H1 (cell line): Measurements from ENCODE around the gene CD38. TPM values are rescaled to one million over a fixed set of nuclear protein-coding genes. Genes with fewer than 3 reads are reported as not detected.

ENCODE experiments used
- CTCF ChIA-PET: fragments of 300-600 bp; sonication (Branson Sonifier 250); formaldehyde crosslinking; loops from one replicate; lab custom pipeline; 2021; ENCODE audit not compliant: partially characterized antibody; lab: Charles Lee
- POLR2A ChIA-PET: fragments of 300-600 bp; sonication (Branson Sonifier 250); formaldehyde crosslinking; loops from one replicate; lab custom pipeline; 2021; ENCODE audit warnings: inconsistent platforms; ENCODE audit not compliant: partially characterized antibody; lab: Charles Lee
- DNase-seq, 2 experiments: peaks; one replicate each; pipeline versions ENCODE4 v3.0.0 to v3.0.0-alpha.2; 2010 to 2022; ENCODE audit warnings: low spot score in 2 of 2, low read depth in 1 of 2, mixed read lengths in 1 of 2
- FAIRE-seq: peaks from 2 replicates; lab custom pipeline; 2011; peaks lifted over from hg19 to GRCh38; lab: Jason Lieb, UNC
- H2AFZ ChIP-seq: 2 replicates; pipeline ENCODE4 v1.8.1; 2012; ENCODE audit warnings: low read length, inconsistent platforms
- H2AK5ac ChIP-seq: 2 replicates; pipeline ENCODE4 v1.6.1; 2013; ENCODE audit warnings: low read depth, low read length
- H2BK120ac ChIP-seq: replicated peaks from 2 replicates; pipeline ENCODE3; 2013; ENCODE audit warnings: low read depth, low read length, inconsistent platforms
- H2BK12ac ChIP-seq: 2 replicates; pipeline ENCODE4 v1.6.1; 2013; ENCODE audit warnings: low read depth, low read length
- H2BK15ac ChIP-seq: 2 replicates; pipeline ENCODE4 v1.6.1; 2013; ENCODE audit warnings: low read length
- H2BK20ac ChIP-seq: 2 replicates; pipeline ENCODE4 v1.6.1; 2013; ENCODE audit warnings: low read length
- H2BK5ac ChIP-seq: 2 replicates; pipeline ENCODE4 v1.6.1; 2013; ENCODE audit warnings: low read depth, low read length
- H3K14ac ChIP-seq: 2 replicates; pipeline ENCODE4 v1.6.1; 2013; ENCODE audit warnings: inconsistent platforms; ENCODE audit not compliant: insufficient read length
- H3K18ac ChIP-seq: 2 replicates; pipeline ENCODE4 v1.6.1; 2013; ENCODE audit warnings: low read length; ENCODE audit errors: extremely low read depth
- H3K23ac ChIP-seq: 2 replicates; pipeline ENCODE4 v1.6.1; 2013; ENCODE audit warnings: inconsistent platforms; ENCODE audit not compliant: insufficient read length
- H3K23me2 ChIP-seq: 2 replicates; pipeline ENCODE4 v1.6.1; 2013; ENCODE audit warnings: low read depth, low read length
- H3K27ac ChIP-seq: 2 replicates; pipeline ENCODE4 v1.6.1; 2011; ENCODE audit warnings: low read depth, low read length, inconsistent platforms
- H3K27me3 ChIP-seq, 4 experiments: replicated peaks in 1 of 4; 1 replicate in 1 of 4; 2 replicates in 3 of 4; pipeline versions ENCODE4 v1.6.1 to v1.8.1; 2011 to 2013; ENCODE audit warnings: low read length in 3 of 4, mild to moderate bottlenecking in 3 of 4, inconsistent platforms in 2 of 4, mixed read lengths in 2 of 4, moderate library complexity in 1 of 4; ENCODE audit not compliant: control insufficient read depth in 3 of 4, insufficient read depth in 3 of 4; ENCODE audit errors: extremely low read depth in 1 of 4
- H3K36me3 ChIP-seq, 4 experiments: 2 replicates each; pipeline versions ENCODE4 v1.6.1 to v1.8.1; 2011 to 2013; ENCODE audit warnings: mild to moderate bottlenecking in 4 of 4, low read length in 3 of 4, moderate library complexity in 2 of 4, control low read depth in 1 of 4, inconsistent platforms in 1 of 4; ENCODE audit not compliant: insufficient read depth in 4 of 4, control insufficient read depth in 2 of 4
- H3K4ac ChIP-seq: replicated peaks from 2 replicates; pipeline ENCODE3; 2013; ENCODE audit warnings: low read length, low read depth, mixed read lengths, inconsistent platforms; ENCODE audit not compliant: insufficient read length
- H3K4me1 ChIP-seq, 4 experiments: replicated peaks in 1 of 4; 1 replicate in 1 of 4; 2 replicates in 3 of 4; pipeline versions ENCODE4 v1.6.1 to v1.8.1; 2011 to 2013; ENCODE audit warnings: low read length in 3 of 4, inconsistent platforms in 2 of 4, mixed read lengths in 1 of 4; ENCODE audit not compliant: insufficient read depth in 4 of 4, control insufficient read depth in 3 of 4
- H3K4me2 ChIP-seq, 2 experiments: 2 replicates each; pipeline versions ENCODE4 v1.6.1 to v1.8.1; 2011 to 2013; ENCODE audit warnings: low read depth in 2 of 2, low read length in 2 of 2, control low read depth in 1 of 2, inconsistent platforms in 1 of 2, mild to moderate bottlenecking in 1 of 2; ENCODE audit not compliant: insufficient read depth in 1 of 2
- H3K4me3 ChIP-seq, 4 experiments: fragments of 200-600, 300-600 bp in 1 of 4; sonication (generic), shearing (Covaris generic), sonication (Bioruptor Twin) in 1 of 4; 2 replicates each; pipeline versions ENCODE4 v1.5.1 to v1.8.1; 2011 to 2016; ENCODE audit warnings: low read length in 4 of 4, low read depth in 3 of 4, control low read depth in 2 of 4, inconsistent platforms in 2 of 4, mild to moderate bottlenecking in 2 of 4, mixed read lengths in 1 of 4, moderate library complexity in 1 of 4; ENCODE audit not compliant: insufficient read depth in 2 of 4; ENCODE audit errors: extremely low read depth in 1 of 4
- H3K56ac ChIP-seq: replicated peaks from 2 replicates; pipeline ENCODE3; 2013; ENCODE audit warnings: low read depth, mild to moderate bottlenecking, mixed read lengths, low read length, inconsistent platforms; ENCODE audit not compliant: insufficient read length
- H3K79me1 ChIP-seq: 2 replicates; pipeline ENCODE4 v1.6.1; 2013; ENCODE audit warnings: low read depth, low read length, control low read depth
- H3K79me2 ChIP-seq, 2 experiments: 2 replicates each; pipeline versions ENCODE4 v1.6.1 to v1.8.1; 2012 to 2013; ENCODE audit warnings: low read length in 2 of 2, mild to moderate bottlenecking in 2 of 2, inconsistent platforms in 1 of 2; ENCODE audit not compliant: insufficient read depth in 2 of 2, control insufficient read depth in 1 of 2
- H3K9ac ChIP-seq, 4 experiments: replicated peaks in 1 of 4; 1 replicate in 1 of 4; 2 replicates in 3 of 4; pipeline versions ENCODE4 v1.6.1 to v1.8.1; 2011 to 2013; ENCODE audit warnings: low read depth in 3 of 4, low read length in 3 of 4, control low read depth in 2 of 4, mild to moderate bottlenecking in 2 of 4, moderate library complexity in 2 of 4, inconsistent platforms in 1 of 4; ENCODE audit errors: extremely low read depth in 1 of 4
- H3K9me3 ChIP-seq, 2 experiments: 2 replicates each; pipeline versions ENCODE4 v1.6.1 to v1.8.1; 2012 to 2013; ENCODE audit warnings: mild to moderate bottlenecking in 2 of 2, moderate library complexity in 2 of 2, control low read depth in 1 of 2, inconsistent platforms in 1 of 2, low read depth in 1 of 2, low read length in 1 of 2, mixed read lengths in 1 of 2; ENCODE audit not compliant: insufficient read depth in 2 of 2
- H4K20me1 ChIP-seq, 2 experiments: replicated peaks in 1 of 2; 2 replicates each; pipeline versions ENCODE3 to v1.8.1; 2011 to 2013; ENCODE audit warnings: inconsistent platforms in 2 of 2, low read length in 2 of 2, mild to moderate bottlenecking in 1 of 2; ENCODE audit not compliant: insufficient read depth in 2 of 2, control insufficient read depth in 1 of 2
- H4K5ac ChIP-seq: 2 replicates; pipeline ENCODE4 v1.6.1; 2013; ENCODE audit warnings: low read length, low read depth, mixed read lengths, inconsistent platforms; ENCODE audit not compliant: insufficient read length
- H4K8ac ChIP-seq: 2 replicates; pipeline ENCODE4 v1.8.0; 2013; ENCODE audit warnings: mild to moderate bottlenecking, moderate library complexity, low read length, inconsistent platforms; ENCODE audit not compliant: insufficient read depth; ENCODE audit errors: extremely low read depth
- H4K91ac ChIP-seq: replicated peaks from 2 replicates; pipeline ENCODE3; 2013; ENCODE audit warnings: low read length, mixed read lengths, inconsistent platforms; ENCODE audit not compliant: insufficient read length
- BACH1 ChIP-seq: IDR thresholded peaks from 2 replicates; pipeline ENCODE4 v1.6.1; 2012; ENCODE audit warnings: low read length, improper control_type of control experiment
- CBX5 ChIP-seq: fragments of 300-800, 300-1000 bp; sonication (generic); IDR thresholded peaks from 2 replicates; pipeline ENCODE4 v1.7.1; 2016; ENCODE audit warnings: antibody characterized with exemption, low read length, low read depth
- CREB1 ChIP-seq: IDR thresholded peaks from 2 replicates; pipeline ENCODE4 v1.6.1; 2012; ENCODE audit warnings: inconsistent platforms
- JUND ChIP-seq: IDR thresholded peaks from 2 replicates; pipeline ENCODE4 v1.6.1; 2011; ENCODE audit warnings: mild to moderate bottlenecking, improper control_type of control experiment, low read length
- KDM4A ChIP-seq: IDR thresholded peaks from one replicate; pipeline ENCODE4 v1.7.1; 2012; ENCODE audit warnings: low read depth, mild to moderate bottlenecking, moderate library complexity, low read length, inconsistent platforms; ENCODE audit not compliant: severe bottlenecking
- TEAD4 ChIP-seq: IDR thresholded peaks from 2 replicates; pipeline ENCODE4 v1.6.1; 2012; ENCODE audit warnings: low read depth, low read length, inconsistent platforms, mixed read lengths
- USF2 ChIP-seq: IDR thresholded peaks from 2 replicates; pipeline ENCODE4 v1.6.1; 2011; ENCODE audit warnings: low read length, improper control_type of control experiment
- WGBS, 2 experiments: shearing (Covaris generic) in 1 of 2; methylation state at CpG; one replicate each; pipeline versions ENCODE4 v1.1.6 to v1.1.7; 2013 to 2015; ENCODE audit warnings: low lambda C conversion rate in 2 of 2, mixed read lengths in 2 of 2, inconsistent platforms in 1 of 2, low coverage in 1 of 2, missing lambda C conversion rate in 1 of 2; ENCODE audit not compliant: insufficient replicate concordance in 2 of 2, insufficient coverage in 1 of 2, insufficient read length in 1 of 2; ENCODE audit errors: extremely low coverage in 1 of 2, missing lambda C conversion rate in 1 of 2; 5-methylcytosine and 5-hydroxymethylcytosine counted together
- polyA plus RNA-seq, 7 experiments: library from polyadenylated mRNA; depleted of rRNA in 3 of 7; stranded (reverse) in 5 of 7; unstranded in 2 of 7; fragments of >200 nt in 5 of 7; fragments of 200-250 nt in 2 of 7; gene quantifications; 1 replicate in 5 of 7; 2 replicates in 1 of 7; 4 replicates in 1 of 7; pipeline versions ENCODE4 v1.2.1 to v1.2.3, GENCODE V29; 2011 to 2013; ENCODE audit warnings: missing spikeins in 2 of 7, mixed read lengths in 2 of 7
- total RNA-seq: library from RNA; stranded (reverse); fragmentation: NEBNext Ultra II Directional; extraction: Animal tissue kit (Norgen Biotek cat#: 25700); gene quantifications from 2 replicates; pipeline ENCODE4 v1.2.1, GENCODE V29; 2021

The CD38 gene
- total and polyA plus RNA-seq, 2 of the 8 experiments (the other 6 are each of a cell fraction or from before 2014, with no cell fraction given), result 0.14 to 0.24 TPM

GRCh38 chr4:15765910-15766697 is 12.0 kb upstream of the CD38 start:
- no peaks in the 10 kb centered on the region for H3K79me2 ChIP-seq
- H3K27me3 ChIP-seq, result no peaks in the 10 kb centered on the region; a peak in 1 of 7 replicates
- no peak overlapping the region for H2BK12ac ChIP-seq
- H2AFZ ChIP-seq, result peak overlapping the region; percentile 60; the same call in 1 of the 2 replicates
- H3K4me2 ChIP-seq, result no peak overlapping the region
- no peak overlapping the region for H3K56ac ChIP-seq
- DNase-seq (no peak), FAIRE-seq (no peak)
- no peaks in the 10 kb centered on the region for H3K4me1 ChIP-seq
- H3K79me1 ChIP-seq, result no peaks in the 10 kb centered on the region
- ChIA-PET POLR2A (no interaction called here), CTCF (interaction anchor here (0.6 to 2.1 kb wide), 4 partner anchors 9 to 40 kb away, joined by 3 to 5 read pairs (median 4); no protein-coding TSS in a partner anchor)
- H4K91ac ChIP-seq, result no peak overlapping the region
- H3K4ac ChIP-seq, result no peak overlapping the region
- H3K9me3 ChIP-seq, result no peaks in the 10 kb centered on the region
- H2BK5ac ChIP-seq, result no peak overlapping the region; the same call in 1 of the 2 replicates
- no peak overlapping the region for H2BK15ac ChIP-seq
- H2AK5ac ChIP-seq, result no peak overlapping the region
- no peak overlapping the region for H3K27ac ChIP-seq
- no peak overlapping the region for H4K5ac ChIP-seq
- H3K14ac ChIP-seq, result no peak overlapping the region
- H3K23ac ChIP-seq, result no peak overlapping the region
- TF ChIP-seq CREB1 (no peak), BACH1 (no peak), KDM4A (no peak), CBX5 (no peak), JUND (no peak), TEAD4 (no peak), USF2 (no peak)
- H3K4me3 ChIP-seq, result no peak overlapping the region
- H3K18ac ChIP-seq, result no peak overlapping the region
- no peak overlapping the region for H2BK20ac ChIP-seq
- H2BK120ac ChIP-seq, result no peak overlapping the region
- WGBS, 2 experiments, result 86% methylated on average over 6 of the region's 6 CpGs; no CpG with 5 or more reads in 1 of the 2 experiments
- no peak overlapping the region for H4K8ac ChIP-seq
- no peaks in the 10 kb centered on the region for H3K36me3 ChIP-seq
- H3K9ac ChIP-seq, result no peak overlapping the region
- no peaks in the 10 kb centered on the region for H3K23me2 ChIP-seq
- no peaks in the 10 kb centered on the region for H4K20me1 ChIP-seq
